NCI-H146 treated with DMSO at 0.1 percent for 48 hours (cell line): ENCODE results near the gene MUC3A.
"Not testable (repeated sequence)": the region's sequence is repeated elsewhere in the genome, so short reads cannot be mapped to it uniquely, and the experiment has no call there.

ENCODE experiments used
- DNase-seq: peaks from one replicate; lab custom pipeline; 2025; ENCODE audit not compliant: unreplicated experiment; lab: John Stamatoyannopoulos, UW

MUC3A gene, protein sequence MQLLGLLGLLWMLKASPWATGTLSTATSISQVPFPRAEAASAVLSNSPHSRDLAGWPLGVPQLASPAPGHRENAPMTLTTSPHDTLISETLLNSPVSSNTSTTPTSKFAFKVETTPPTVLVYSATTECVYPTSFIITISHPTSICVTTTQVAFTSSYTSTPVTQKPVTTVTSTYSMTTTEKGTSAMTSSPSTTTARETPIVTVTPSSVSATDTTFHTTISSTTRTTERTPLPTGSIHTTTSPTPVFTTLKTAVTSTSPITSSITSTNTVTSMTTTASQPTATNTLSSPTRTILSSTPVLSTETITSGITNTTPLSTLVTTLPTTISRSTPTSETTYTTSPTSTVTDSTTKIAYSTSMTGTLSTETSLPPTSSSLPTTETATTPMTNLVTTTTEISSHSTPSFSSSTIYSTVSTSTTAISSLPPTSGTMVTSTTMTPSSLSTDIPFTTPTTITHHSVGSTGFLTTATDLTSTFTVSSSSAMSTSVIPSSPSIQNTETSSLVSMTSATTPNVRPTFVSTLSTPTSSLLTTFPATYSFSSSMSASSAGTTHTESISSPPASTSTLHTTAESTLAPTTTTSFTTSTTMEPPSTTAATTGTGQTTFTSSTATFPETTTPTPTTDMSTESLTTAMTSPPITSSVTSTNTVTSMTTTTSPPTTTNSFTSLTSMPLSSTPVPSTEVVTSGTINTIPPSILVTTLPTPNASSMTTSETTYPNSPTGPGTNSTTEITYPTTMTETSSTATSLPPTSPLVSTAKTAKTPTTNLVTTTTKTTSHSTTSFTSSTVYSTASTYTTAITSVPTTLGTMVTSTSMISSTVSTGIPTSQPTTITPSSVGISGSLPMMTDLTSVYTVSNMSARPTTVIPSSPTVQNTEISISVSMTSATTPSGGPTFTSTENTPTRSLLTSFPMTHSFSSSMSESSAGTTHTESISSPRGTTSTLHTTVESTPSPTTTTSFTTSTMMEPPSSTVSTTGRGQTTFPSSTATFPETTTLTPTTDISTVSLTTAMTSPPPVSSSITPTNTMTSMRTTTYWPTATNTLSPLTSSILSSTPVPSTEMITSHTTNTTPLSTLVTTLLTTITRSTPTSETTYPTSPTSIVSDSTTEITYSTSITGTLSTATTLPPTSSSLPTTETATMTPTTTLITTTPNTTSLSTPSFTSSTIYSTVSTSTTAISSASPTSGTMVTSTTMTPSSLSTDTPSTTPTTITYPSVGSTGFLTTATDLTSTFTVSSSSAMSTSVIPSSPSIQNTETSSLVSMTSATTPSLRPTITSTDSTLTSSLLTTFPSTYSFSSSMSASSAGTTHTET (N-terminal part only)

DNA sequence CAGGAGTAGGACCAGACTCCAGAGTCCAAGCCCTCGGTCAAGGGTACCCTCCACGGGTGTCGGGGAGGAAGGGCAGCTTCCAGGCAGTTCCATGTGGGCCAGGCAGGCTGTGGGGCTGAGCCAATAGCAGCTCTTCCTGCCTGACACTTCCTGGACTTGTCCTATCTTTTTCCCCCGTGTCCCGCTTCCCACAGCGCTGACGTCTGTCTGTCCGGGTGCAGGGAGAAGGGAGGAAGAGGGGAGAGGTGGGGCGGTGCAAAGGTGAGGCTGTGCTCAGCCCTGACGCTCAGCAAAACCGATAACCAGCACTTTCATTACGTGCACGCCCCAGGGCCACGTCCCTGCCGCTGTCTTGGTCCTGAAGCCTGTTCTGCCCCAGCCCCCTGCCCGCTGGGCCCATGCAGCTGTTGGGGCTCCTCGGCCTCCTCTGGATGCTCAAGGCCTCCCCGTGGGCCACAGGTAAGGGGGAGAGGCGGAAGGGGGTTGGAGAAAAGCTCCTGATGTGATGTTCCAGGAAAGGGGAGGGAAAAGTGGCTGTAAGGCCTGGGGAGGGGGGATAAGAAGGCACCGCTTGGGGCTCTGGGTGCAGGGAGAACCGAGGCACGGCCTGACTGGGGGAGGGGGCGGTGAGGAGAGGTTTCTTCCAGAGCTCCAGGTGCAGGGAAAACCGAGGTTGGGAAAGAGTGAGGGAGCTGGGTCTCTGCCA is at the start of gene MUC3A:
Gene MUC3A (plus strand): TSS at position 308 of the 706 bp plus-strand sequence. CDS start 91 bp downstream, at position 399.
- no peak for DNase-seq

DNA sequence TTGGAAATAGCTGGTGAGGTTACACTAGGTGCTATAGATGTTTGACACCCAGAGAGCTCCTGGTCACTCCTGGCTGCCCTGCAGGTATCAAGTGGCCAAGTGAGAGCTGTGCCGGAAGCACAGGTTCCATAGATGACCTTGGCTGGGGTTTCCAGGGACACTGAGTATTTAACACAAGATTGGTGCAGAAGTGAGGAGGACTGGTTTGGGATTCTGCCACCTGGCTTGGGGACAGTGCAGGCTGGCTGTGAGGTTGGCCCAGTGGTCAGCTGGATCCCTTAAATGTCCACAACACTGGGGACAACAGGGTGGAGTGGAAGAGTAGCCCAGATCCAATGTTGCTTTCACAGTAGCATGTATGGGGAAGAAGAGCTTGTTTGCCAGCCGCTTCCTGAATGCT is 48.4 kb upstream of the MUC3A start:
- no peak for DNase-seq

DNA sequence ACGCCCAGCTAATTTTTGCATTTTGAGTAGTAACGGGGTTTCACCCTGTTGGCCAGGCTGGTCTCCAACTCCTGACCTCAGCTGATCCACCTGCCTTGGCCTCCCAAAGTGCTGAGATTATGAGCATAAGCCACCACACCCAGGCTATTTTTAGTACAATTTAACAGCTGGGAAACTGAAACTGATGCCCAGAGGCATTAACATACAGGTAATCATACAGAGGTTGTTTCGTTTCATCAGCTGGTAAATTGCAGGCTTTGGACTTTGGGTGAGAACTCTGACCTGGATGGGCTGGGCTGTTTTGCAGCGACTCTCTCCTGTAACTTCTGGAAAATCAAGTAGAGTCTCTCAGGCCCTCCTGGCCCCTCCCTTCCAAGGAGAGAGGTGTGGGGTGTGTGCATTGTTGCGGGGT is 47.4 kb upstream of the MUC3A start:
- DNase-seq: no peak

DNA sequence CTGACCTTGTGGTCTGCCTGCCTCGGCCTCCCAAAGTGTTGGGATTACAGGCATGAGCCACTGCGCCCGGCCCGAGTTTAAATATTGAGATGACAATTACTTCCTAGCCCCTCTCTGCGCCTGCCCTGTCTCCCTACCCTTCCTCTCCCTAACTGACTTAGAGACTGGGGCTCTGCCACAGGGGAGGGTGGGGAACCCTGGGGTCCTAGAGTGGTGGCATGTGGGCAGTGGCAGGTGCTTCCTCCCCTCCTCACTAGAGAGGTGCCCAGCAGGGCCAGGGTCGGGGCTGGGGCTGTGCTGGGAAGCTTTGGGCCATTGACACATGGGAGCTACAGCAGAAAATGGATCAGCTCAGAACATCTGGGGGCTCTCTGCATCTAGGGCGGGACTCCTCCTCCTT is 46.7 kb upstream of the MUC3A start:
- no peak for DNase-seq

DNA sequence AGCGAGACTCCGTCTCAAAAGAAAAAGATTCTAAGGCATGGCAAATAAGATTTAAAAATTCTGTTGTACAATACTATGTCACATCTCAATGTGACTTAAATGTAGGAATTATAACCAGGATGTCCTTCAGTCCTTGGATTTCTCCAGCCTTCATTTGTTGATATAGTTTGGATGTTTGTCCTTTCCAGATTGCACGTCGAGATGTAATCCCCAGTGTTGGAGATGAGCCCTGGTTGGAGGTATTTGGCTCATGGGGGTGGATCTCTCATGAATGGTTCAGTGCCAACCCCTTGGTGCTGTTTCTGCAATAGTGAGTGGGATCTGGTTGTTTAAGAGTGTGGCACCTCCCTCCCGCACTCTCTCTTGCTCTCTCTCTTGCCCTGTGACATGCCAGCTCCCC is 40.8 kb upstream of the MUC3A start:
- DNase-seq: no peak

DNA sequence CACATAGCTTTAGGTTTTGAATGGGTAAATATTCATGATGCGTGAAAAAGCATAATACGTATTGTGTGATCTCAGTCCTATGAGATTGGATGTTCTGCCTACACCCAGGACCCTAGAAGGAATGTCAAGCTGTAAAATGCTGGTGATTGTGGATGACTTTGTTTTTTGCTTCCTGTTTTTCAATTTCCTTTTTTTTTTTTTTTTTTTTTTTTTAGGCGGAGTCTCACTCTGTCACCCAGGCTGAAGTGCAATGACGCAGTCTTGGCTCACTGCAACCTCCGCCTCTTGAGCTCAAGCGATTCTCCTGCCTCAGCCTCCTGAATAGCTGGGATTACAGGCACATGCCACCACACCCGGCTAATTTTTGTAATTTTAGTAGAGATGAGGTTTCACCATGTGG is 38.9 kb upstream of the MUC3A start:
- DNase-seq: not testable (repeated sequence)

DNA sequence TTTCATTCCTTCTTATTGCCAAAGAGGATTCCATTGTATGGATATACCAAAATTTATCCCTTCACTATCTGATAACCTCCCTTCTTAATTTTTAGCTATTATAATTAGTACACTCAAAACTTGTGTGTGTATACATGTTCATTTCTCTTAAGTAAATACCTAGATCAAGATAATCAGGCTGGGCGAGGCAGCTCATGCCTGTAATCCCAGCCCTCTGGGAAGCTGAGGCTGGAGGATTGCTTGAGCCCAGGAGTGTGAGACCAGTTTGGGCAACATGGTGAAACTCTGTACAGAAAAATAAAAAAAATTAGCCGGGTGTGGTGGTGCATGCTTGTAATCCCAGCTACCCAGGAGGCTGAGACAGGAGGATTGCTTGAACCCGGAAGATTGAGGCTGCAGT is 37.9 kb upstream of the MUC3A start:
- DNase-seq: no peak

DNA sequence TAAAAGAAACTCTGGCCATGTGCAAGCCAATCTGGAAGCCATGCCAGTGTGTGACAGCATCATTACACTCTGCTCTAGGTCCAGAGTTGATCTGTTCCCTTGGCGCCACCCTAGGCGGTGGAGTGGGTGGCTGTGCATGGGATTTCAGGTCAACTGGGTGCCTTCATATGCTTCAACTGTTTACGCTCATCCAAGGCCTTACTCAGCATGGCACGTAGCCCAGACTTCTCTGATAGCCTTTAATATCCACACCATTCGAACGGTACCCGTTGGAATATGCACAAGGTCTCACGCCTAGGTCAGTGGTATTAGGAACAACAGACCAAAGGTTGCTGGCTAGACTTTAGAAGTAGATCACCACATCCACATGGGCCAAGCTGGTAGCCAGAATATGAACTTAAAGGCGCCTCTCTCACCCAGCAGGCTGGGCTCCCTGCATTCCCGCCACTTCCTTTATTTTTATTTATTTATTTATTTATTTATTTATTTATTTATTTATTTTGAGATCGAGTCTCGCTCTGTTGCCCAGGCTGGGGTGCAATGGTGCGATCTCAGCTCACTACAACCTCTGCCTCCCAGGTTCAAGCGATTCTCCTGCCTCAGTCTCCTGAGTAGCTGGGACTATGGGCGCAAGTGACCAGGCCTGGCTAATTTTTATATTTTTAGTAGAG is 35.0 kb upstream of the MUC3A start:
- no peak for DNase-seq

DNA sequence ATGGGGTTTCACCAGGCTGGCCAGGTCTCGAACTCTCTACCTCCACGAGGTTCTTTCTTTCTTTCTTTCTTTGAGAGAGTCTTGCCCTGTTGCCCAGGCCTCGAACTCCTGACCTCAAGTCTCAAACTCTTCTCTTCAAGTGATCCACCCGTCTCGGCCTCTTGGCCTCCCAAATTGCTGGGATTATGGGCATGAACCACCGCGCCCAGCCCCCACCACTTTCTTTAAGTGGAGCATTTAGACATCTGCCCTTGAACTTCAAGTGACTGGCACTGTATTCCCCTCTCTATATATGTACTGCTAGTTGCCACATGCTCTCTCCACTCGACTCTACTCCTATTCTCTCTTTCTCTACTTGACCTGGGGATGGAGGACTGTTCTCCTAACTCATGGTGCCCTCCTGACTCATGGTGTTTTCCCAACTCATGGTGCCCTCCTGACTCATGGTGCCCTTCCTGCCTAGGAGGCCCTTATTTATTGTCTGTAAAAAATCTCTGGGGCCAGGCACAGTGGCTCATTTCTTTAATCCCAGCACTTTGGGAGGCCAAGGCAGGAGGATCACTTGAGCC is 34.4 kb upstream of the MUC3A start:
- DNase-seq: no peak

DNA sequence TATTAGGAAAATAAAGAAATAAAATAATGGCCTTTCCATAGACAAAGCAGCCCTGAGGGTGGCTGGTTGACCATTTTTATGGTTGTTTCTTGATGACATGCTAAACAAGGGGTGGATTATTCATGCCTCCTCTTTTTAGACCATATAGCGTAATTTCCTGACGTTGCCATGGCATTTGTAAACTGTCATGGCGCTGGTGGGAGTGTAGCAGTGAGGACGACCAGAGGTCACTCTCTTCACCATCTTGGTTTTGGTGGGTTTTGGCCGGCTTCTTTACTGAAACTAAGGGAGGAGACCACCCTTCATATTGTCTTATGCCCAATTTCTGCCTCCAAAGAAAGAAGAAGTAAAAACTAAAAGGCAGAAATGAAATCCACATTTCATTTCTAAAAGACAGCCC is 30.0 kb upstream of the MUC3A start:
- not testable (repeated sequence) for DNase-seq

DNA sequence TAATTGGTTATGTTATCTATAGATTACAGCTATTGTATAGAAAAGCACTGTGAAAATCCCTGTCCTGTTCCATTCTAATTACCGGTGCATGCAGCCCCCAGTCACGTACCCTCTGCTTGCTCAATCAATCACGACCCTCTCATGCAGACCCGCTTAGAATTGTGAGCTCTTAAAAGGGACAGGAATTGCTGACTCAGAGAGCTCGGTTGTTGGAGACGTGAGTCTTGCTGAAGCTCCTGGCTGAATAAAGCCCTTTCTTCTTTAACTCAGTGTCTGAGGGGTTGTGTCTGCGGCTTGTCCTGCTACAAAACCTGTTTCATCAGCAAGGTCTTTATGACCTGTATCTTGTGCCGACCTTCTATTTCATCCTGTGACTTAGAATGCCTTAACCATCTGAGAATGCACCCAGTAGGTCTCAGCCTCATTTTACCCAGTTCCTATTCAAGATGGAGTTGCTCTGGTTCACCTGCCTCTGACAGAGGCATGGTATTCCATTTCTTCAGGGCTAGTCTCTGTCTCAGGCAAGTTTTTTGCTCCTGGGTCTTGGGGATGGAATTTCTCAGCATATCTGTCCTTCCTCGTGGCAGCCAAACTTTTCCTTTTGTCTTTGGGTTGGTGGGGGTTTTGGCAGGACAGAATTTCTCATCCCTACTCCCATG is 29.4 kb upstream of the MUC3A start:
- not testable (repeated sequence) for DNase-seq

DNA sequence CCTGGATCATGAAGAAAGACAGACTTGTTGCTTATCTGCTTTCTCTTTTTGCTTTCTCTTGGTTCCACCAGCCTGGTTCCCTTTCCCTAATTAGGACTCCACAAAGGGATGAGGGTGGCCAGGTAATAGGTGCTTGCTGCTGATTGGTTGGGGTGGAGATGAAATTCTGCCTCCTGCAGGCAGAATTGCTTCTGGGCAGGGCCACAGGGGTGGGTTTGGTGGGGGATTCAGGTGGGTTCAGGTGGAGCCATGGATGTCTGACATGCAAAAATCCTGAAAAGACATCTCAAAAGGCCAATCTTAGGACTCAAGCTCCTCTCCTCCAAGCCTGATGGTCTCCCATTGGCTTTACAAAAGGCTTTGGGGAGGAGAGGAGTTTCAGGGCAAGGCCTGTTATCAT is 28.3 kb upstream of the MUC3A start:
- DNase-seq: no peak

DNA sequence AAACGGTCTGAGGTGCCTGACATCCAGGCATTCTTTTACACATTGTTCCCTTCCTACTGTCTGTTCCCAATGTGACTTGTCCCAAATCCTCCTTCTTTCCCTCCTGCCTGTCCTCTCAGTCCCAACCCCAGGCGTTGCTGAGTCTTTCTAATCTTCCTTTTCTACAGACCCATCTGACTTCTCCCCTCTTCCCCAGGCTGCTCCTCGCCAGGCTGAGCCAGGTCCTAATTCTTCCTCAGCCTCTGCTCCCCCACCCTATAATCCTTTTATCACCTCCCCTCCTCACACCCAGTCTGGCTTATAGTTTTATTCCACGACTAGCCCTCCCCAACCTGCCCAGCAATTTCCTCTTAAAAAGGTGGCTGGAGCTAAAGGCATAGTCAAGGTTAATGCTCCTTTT is 25.7 kb upstream of the MUC3A start:
- DNase-seq: not testable (repeated sequence)

DNA sequence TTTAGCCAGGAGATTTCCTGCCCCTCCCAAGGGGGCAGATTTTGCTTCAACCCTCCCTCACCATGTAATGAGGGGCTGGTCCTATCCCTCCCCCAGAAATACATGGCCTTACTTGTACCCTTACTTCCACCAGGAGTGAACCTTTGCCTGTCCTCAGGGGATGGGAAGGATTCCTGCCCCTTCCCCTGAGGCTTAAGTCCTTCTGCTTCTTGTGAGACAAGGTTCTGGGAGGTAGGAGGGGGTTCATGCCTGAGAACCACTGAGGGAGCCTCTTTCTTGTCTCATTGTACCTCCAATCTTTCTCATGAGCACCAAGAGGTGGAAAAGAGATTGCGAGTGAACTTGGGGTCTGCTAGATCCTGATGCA is 19.5 kb upstream of the MUC3A start:
- no peak for DNase-seq

DNA sequence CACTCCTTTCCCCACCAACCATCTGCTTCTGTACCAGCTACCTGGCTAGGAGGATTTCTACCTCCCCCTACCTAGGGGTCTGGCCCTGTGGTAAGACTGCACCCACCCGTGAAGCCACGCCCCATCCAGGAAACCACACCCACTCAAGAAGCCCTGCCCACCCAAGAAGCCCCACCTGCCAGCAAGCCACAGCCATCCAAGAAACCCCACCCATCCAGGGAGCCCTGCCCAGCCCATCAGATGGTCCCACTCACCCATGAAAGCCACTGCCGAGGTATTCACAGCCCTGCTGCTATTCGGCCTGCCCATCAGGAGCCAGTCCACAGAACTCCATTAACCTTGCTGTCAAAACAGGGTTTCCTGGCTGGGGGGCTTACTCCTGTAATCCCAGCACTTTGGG is 15.6 kb upstream of the MUC3A start:
- no peak for DNase-seq

DNA sequence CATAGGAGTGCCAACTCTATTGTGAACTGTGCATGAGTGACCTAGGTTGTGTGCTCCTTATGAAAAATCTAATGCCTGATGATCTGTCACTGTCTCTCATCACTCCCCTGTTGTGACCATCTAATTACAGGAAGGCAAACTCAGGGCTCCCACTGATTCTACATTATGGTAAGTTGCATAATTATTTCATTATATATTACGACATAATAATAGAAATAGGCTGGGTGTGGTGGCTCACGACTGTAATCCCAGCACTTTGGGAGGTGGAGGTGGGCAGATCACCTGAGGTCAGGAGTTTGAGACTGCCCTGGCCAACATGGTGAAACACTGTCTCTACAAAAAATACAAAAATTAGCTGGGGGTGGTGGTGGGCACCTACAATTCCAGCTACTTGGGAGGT is 14.0 kb upstream of the MUC3A start:
- DNase-seq: not testable (repeated sequence)

DNA sequence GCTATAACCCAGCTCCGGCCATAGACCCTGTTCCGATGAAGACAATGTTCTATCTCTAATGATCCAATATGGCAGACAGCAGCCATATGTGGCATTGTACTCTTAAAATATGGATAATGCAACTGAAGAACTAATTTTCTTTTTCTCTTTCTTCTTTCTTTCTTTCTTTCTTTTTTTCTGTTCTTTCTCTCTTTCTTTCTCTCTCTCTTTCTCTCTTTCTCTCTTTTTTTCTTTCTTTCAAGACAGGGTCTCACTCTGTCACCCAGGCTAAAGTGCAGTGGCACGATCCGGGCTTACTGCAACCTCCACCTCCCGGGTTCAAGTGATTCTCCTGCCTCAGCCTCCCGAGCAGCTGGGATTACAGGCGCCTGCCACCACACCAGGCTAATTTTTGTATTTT is 13.2 kb upstream of the MUC3A start:
- DNase-seq: not testable (repeated sequence)

DNA sequence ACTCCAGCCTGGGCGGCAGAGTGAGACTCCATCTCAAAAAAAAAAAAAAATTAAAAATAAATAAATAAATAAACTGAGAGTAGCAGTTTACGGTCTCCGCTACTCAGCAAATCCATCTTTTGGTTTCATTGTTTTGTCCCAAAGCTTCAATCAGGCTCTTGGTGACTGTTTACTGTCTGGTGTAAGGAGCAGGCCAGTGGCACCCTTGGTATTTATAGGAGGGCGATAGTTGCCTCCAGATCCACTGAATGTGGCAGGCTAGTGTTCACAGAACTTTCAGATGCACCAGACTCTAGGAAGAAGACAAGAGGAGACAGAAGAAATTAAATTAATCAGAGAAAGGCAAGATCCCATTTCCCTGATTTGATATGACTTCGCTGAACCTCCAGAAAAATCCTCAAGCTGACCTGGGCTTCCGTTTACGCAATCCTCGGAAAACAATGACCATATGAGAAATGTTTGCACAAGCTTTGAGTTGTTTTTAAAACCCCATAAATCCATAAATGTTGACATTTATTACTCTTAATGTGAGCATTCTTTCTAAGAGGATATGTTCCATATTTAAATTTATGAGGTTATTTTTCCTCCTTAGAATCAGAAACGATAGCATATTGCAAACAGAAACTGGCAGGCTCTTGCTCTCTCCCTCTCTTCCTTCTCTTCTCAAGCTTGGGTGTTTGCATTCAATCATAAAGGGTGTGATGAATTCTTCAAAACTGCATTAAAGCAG is 7.1 kb upstream of the MUC3A start:
- no peak for DNase-seq

DNA sequence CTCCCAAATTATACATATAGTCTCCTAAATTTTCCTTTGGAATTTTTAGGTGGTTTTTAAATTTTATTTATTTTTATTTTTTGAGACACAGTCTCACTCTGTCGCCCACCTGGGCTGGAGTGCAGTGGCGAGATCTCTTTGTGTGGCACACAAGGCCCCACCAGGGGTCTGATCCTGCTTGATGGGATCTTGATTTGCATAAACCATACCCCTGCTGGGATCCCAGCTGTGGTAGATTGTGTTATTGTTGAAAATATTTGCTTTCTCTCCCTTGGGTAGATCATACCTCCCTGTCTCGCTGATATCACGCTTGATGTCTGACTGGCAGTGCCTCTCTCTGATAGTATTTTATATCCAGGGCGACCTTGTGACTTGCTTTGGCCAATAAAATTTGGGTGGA is 5.6 kb upstream of the MUC3A start:
- DNase-seq: no peak
